Pancreas (tissue), 10 donors: Measurements from ENCODE around the gene LPIN1. TPM values are rescaled to one million over a fixed set of nuclear protein-coding genes. Genes with fewer than 3 reads are reported as not detected.

Experiments
- ATAC-seq, 4 donors: fragments of 200-7000 bp; cut with Tn5 transposase; one replicate each; pipeline versions ENCODE4 v1.8.0 to v1.9.1; 2020; ENCODE audit warnings: mild to moderate bottlenecking in 4 of 4, moderate library complexity in 4 of 4
- DNase-seq, 6 donors: peaks; one replicate each; pipeline ENCODE4 v3.0.0-alpha.2; 2020
- FAIRE-seq: peaks from 2 replicates; lab custom pipeline; 2012; peaks lifted over from hg19 to GRCh38; lab: Jason Lieb, UNC
- H3K27ac ChIP-seq, 4 donors: fragments of 200-600 bp; sonication (generic); 1 replicate in 3 of 4; 2 replicates in 1 of 4; pipeline versions ENCODE4 v1.5.0 to v1.8.0; 2020
- H3K27me3 ChIP-seq, 4 donors: fragments of 200-600 bp; one replicate each; pipeline ENCODE4 v1.8.0; 2021
- H3K36me3 ChIP-seq, 3 donors: fragments of 200-600 bp; sonication (generic) in 1 of 3; one replicate each; pipeline versions ENCODE4 v1.5.0 to v1.8.0; 2020 to 2021
- H3K4me1 ChIP-seq, 3 donors: fragments of 200-600 bp; one replicate each; pipeline ENCODE4 v1.8.0; 2021
- H3K4me3 ChIP-seq, 4 donors: fragments of 200-600 bp; sonication (generic) in 2 of 4; one replicate each; pipeline versions ENCODE4 v1.5.0 to v1.8.0; 2020 to 2021
- H3K9me3 ChIP-seq, 4 donors: fragments of 200-600 bp; one replicate each; pipeline ENCODE4 v1.8.0; 2021
- WGBS, 2 donors: extraction: QIAGEN DNeasy Blood & Tissue Kit; methylation state at CpG; one replicate each; pipeline ENCODE4 v1.1.7; 2013; 5-methylcytosine and 5-hydroxymethylcytosine counted together
- intact Hi-C, 3 donors: fragments of 100-400 bp; cut with DNase I; formaldehyde crosslinking; loops; one replicate each; pipeline versions ENCODE4 v1.11.1 to v1.14.2; 2022
- polyA plus RNA-seq, 2 donors: library from polyadenylated mRNA; stranded (reverse); fragments of 200-250 nt; gene quantifications; one replicate each; pipeline ENCODE4 v1.2.3, GENCODE V29; 2013
- total RNA-seq, 6 donors: library from RNA; stranded (reverse); fragmentation: NEBNext Ultra II Directional in 4 of 6; extraction: Animal tissue kit (Norgen Biotek cat#: 25700) in 4 of 6; gene quantifications; one replicate each; pipeline versions ENCODE4 v1.2.1 to v1.2.4, GENCODE V29; 2021 to 2023
- TF ChIP-seq, protein P1 (sequence below), 4 donors: fragments of 200-600 bp; sonication (generic) in 3 of 4; IDR thresholded peaks; one replicate each; pipeline versions ENCODE4 v1.5.0 to v1.8.0; 2021; ENCODE audit warnings: antibody characterized with exemption in 4 of 4
- donor health status: healthy with polysubstance abuse.
- donor health status: DM: no; HTN: no; CAD: no; lungs with moderate emphysema.
- donor health status: DM: no; HTN: no; CAD: no.
- donor health status: control.
- donor health status: control.
- donor health status: Bipolar disorder and iron deficiency.
- donor health status: DM: yes; HTN: yes; CAD: no.
- donor health status: DM: no; HTN: no; CAD: no.
- donor health status: DM: no; HTN: no; CAD: no.
- donor health status: DM: yes; HTN: yes; CAD: no.

The LPIN1 gene
- total and polyA plus RNA-seq, 8 donors = 7.4 to 16.5 (median 9.9) TPM

DNA sequence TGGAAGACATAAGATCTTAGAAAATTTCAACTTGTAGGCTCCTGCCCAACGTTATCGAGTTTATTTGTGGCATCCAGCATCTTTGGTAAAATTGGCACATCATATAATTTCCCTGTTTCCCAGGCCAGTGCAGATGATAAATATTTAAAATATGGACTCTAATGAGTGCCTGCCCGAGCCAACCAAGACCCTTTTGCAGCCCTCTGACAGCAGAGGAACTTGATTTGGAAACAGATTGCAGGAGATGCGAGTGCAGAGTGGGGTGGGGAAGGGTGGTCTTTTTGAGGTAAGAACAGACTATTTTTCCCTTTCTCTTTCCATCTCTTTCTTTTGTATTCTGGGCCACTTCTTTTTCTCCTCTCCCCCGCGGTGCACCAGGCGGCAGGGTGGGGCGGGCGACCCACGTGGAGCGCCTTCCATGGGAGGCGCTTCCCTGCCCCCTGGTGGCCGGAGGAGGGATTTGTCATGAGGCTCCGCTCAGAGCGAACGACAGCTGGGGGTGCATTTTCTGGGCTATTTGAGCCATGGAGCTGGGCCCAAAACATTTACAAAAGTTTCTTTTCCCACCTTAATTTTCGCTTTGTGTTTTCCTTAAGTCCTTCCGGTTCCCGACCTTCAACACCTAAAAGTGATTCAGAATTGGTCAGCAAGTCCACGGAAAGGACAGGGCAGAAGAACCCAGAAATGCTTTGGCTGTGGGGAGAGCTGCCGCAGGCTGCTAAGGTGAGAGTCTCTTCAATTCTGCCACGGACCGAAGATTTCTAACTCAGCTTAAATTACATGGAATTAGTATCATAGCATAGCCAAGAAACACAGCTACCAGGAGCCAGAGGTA is 32.7 kb downstream of the LPIN1 start:
- Histone ChIP-seq H3K27me3 (no peaks in the 10 kb centered on the region), H3K9me3 (no peaks in the 10 kb centered on the region), H3K27ac (no peak overlapping the region), H3K4me3 (no peak overlapping the region), H3K36me3 (peaks cover 0 to 11% (median 0%) of the 10 kb centered on the region in 3 donors), H3K4me1 (peaks cover 0 to 4% (median 0%) of the 10 kb centered on the region in 3 donors)
- peak; percentile 86 to 99 (median 96) for ATAC-seq
- 19% methylated on average over 23 of the region's 23 CpGs for WGBS, 2 donors
- TF ChIP-seq, protein P1, sequence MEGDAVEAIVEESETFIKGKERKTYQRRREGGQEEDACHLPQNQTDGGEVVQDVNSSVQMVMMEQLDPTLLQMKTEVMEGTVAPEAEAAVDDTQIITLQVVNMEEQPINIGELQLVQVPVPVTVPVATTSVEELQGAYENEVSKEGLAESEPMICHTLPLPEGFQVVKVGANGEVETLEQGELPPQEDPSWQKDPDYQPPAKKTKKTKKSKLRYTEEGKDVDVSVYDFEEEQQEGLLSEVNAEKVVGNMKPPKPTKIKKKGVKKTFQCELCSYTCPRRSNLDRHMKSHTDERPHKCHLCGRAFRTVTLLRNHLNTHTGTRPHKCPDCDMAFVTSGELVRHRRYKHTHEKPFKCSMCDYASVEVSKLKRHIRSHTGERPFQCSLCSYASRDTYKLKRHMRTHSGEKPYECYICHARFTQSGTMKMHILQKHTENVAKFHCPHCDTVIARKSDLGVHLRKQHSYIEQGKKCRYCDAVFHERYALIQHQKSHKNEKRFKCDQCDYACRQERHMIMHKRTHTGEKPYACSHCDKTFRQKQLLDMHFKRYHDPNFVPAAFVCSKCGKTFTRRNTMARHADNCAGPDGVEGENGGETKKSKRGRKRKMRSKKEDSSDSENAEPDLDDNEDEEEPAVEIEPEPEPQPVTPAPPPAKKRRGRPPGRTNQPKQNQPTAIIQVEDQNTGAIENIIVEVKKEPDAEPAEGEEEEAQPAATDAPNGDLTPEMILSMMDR (IDR thresholded peaks at IDR 0.05) = peak; percentile 88 to 93 (median 90)
- intact Hi-C loops = no loop called here
- peak; percentile 47 to 92 (median 78) for DNase-seq
- no peak for FAIRE-seq

DNA sequence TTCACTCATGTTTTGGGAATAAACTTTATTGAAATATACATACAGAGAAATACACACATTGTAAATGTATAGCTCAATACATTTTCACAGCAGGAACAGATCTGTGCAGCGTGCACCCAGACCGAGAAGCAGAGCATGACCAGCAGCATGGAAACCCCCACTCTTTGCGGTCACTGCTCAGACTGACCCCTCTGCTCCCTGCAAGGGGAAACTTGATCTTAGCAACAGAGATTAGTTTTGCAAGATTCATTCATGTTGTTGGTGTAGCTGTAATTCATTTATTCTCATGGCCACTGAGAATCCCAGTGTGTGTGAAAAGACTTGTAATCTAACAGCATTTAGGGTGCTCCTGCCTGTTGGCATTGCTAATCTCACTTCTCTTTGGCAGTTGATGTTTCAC is 35.2 kb downstream of the LPIN1 start:
- Histone ChIP-seq H3K4me1 (peaks cover 0 to 4% (median 0%) of the 10 kb centered on the region in 3 donors), H3K4me3 (no peak overlapping the region), H3K27ac (no peak overlapping the region), H3K27me3 (no peaks in the 10 kb centered on the region), H3K9me3 (no peaks in the 10 kb centered on the region), H3K36me3 (peaks cover 0 to 9% (median 0%) of the 10 kb centered on the region in 3 donors)
- 97 to 99% methylated on average over 3 of the region's 3 CpGs for WGBS, 2 donors
- ATAC-seq = no peak
- DNase-seq = no peak
- intact Hi-C loops = loop anchor here in 2 of 3 donors (5.0 kb wide), 2 partner anchors 84 to 89 kb away; no protein-coding TSS in a partner anchor
- TF ChIP-seq, protein P1 (IDR thresholded peaks at IDR 0.05) = no peak
- no peak for FAIRE-seq

DNA sequence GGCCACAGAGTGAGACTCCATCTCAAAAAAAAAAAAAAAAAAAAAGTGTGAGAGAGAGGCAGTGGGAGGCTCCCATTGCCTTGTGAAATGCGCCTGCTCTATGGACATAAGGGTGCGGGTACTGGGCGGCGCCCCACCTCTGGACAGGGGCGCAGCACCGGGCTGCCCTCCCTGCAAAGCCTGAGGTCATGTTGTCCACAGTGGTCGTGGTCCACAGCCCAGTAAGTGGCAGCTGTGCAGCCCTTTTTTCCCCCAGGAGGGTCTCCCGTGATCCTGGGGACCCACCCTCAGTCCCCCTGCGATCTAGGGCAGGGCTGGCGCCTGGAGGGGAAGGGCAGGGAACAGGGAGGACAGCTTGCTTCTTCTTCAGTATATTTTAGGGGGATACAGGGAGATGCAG is 37.8 kb downstream of the LPIN1 start:
- H3K36me3 ChIP-seq = peaks cover 0 to 19% (median 7%) of the 10 kb centered on the region in 3 donors
- ATAC-seq (peak in 2 of 4 donors; percentile 9 to 10), DNase-seq (no peak), FAIRE-seq (no peak)
- no peaks in the 10 kb centered on the region for H3K4me1 ChIP-seq
- no peak overlapping the region for H3K4me3 ChIP-seq
- TF ChIP-seq, protein P1 (IDR thresholded peaks at IDR 0.05) = no peak
- intact Hi-C loops = loop anchor here in 2 of 3 donors (5.0 kb wide), 2 partner anchors 87 to 92 kb away; no protein-coding TSS in a partner anchor
- no peaks in the 10 kb centered on the region for H3K9me3 ChIP-seq
- WGBS, 2 donors = 90 to 92% methylated on average over 9 to 10 of the region's 10 CpGs
- no peaks in the 10 kb centered on the region for H3K27me3 ChIP-seq
- no peak overlapping the region for H3K27ac ChIP-seq

DNA sequence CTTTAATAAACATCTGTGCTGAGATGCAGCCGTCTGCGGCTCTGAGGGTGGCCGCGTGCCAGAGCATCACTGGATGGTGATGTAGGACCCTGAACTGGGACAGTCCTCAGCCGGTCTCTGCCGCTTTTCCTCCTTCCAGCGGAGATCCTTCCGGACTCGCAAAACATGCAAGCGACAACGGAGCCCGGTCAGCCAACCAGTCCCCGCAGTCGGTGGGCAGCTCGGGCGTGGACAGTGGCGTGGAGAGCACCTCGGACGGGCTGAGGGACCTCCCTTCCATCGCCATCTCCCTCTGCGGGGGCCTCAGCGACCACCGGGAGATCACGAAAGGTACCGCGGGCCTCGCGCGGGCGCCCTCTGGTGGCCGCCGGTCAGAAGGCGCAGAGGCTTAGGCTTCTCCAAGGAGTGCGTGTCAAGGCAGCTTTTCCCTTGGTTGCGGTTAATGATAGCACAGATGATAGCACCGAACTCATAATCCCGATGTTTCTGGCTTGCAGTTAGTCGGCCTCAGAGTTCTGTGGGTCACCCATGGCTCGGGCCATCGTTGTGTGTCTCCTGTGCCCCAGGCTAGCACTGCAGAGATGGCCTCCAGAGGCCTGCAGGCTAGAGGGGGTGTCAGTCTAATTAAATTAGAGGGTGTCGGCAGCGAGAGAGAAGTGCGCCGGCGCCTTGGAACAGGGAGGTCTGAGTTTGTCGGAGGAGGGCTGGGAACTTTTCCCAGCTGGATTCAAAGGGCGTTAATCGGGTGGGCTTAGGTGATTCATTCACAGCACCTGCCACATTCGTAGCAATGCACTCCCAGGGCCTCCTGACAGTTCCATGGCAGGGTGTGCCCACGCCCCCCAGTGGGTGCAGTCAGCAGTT is 38.5 kb downstream of the LPIN1 start:
- no peak for FAIRE-seq
- Histone ChIP-seq H3K4me1 (no peaks in the 10 kb centered on the region), H3K27me3 (no peaks in the 10 kb centered on the region), H3K36me3 (peaks cover 0 to 19% (median 7%) of the 10 kb centered on the region in 3 donors), H3K9me3 (no peaks in the 10 kb centered on the region), H3K4me3 (no peak overlapping the region), H3K27ac (no peak overlapping the region)
- peak; percentile 53 to 88 (median 80) for ATAC-seq
- peak in 4 of 6 donors; percentile 38 to 79 (median 59) for DNase-seq
- intact Hi-C loops = loop anchor here in 2 of 3 donors (5.0 kb wide), 2 partner anchors 88 to 93 kb away; no protein-coding TSS in a partner anchor
- TF ChIP-seq, protein P1 (IDR thresholded peaks at IDR 0.05) = peak; percentile 75 to 95 (median 84)
- 38 to 47% methylated on average over 50 of the region's 50 CpGs for WGBS, 2 donors
